Fibroblast of skin of right biceps (primary cell): ENCODE results near the gene MMP17.
A peak's percentile ranks its signal among the peaks of the same experiment; 100 is the strongest.

ENCODE experiments used
- DNase-seq: peaks from one replicate; pipeline ENCODE4 v3.0.0-alpha.2; 2013

Gene MMP17

GRCh38 chr12:131850856-131851559 is 22.8 kb downstream of the MMP17 start:
- peak; percentile 17 for DNase-seq

GRCh38 chr12:131851741-131852550 is 23.8 kb downstream of the MMP17 start:
- no peak for DNase-seq

- peak; percentile 60 for DNase-seq
Observed at GRCh38 chr12:131852551-131853299, 24.5 kb downstream of the MMP17 start.

- no peak for DNase-seq
Observed at GRCh38 chr12:131853832-131854797, 25.9 kb downstream of the MMP17 start.

- DNase-seq, result no peak
Observed at GRCh38 chr12:131854861-131855476, 26.8 kb downstream of the MMP17 start.

GRCh38 chr12:131855521-131856142 is 27.4 kb downstream of the MMP17 start:
- no peak for DNase-seq

- DNase-seq, result no peak
Observed at GRCh38 chr12:131856366-131857097, 28.3 kb downstream of the MMP17 start.

GRCh38 chr12:131857908-131858850 is 30.0 kb downstream of the MMP17 start:
- no peak for DNase-seq

GRCh38 chr12:131860472-131861260 is 32.5 kb downstream of the MMP17 start:
- DNase-seq, result peak; percentile 69

- no peak for DNase-seq
Observed at GRCh38 chr12:131861261-131862083, 33.3 kb downstream of the MMP17 start.

- DNase-seq, result no peak
Observed at GRCh38 chr12:131862084-131862441, 33.9 kb downstream of the MMP17 start.

- DNase-seq, result no peak
Observed at GRCh38 chr12:131862600-131862993, 34.4 kb downstream of the MMP17 start.

- DNase-seq, result peak; percentile 35
Observed at GRCh38 chr12:131862994-131863710, 35.0 kb downstream of the MMP17 start.

GRCh38 chr12:131863711-131864396 is 35.7 kb downstream of the MMP17 start:
- no peak for DNase-seq

- no peak for DNase-seq
Observed at GRCh38 chr12:131864469-131864868, 36.3 kb downstream of the MMP17 start.

GRCh38 chr12:131865180-131865875 is 37.1 kb downstream of the MMP17 start:
- DNase-seq, result no peak
